GM23248 (cell line): ENCODE results near the gene ARHGAP24.

Source experiments
- EZH2 ChIP-seq: fragments of 200-600 bp; sonication (generic); IDR thresholded peaks from 2 replicates; pipeline ENCODE4 v1.6.1; 2018; ENCODE audit warnings: antibody characterized with exemption, mild to moderate bottlenecking; ENCODE audit not compliant: insufficient read depth, poor library complexity, severe bottlenecking
- EZH2phosphoT487 ChIP-seq: fragments of 200-600 bp; sonication (generic); IDR thresholded peaks from 2 replicates; pipeline ENCODE4 v1.6.1; 2018; ENCODE audit warnings: antibody characterized with exemption, moderate library complexity, mild to moderate bottlenecking, low read depth; ENCODE audit not compliant: insufficient read depth

DNA sequence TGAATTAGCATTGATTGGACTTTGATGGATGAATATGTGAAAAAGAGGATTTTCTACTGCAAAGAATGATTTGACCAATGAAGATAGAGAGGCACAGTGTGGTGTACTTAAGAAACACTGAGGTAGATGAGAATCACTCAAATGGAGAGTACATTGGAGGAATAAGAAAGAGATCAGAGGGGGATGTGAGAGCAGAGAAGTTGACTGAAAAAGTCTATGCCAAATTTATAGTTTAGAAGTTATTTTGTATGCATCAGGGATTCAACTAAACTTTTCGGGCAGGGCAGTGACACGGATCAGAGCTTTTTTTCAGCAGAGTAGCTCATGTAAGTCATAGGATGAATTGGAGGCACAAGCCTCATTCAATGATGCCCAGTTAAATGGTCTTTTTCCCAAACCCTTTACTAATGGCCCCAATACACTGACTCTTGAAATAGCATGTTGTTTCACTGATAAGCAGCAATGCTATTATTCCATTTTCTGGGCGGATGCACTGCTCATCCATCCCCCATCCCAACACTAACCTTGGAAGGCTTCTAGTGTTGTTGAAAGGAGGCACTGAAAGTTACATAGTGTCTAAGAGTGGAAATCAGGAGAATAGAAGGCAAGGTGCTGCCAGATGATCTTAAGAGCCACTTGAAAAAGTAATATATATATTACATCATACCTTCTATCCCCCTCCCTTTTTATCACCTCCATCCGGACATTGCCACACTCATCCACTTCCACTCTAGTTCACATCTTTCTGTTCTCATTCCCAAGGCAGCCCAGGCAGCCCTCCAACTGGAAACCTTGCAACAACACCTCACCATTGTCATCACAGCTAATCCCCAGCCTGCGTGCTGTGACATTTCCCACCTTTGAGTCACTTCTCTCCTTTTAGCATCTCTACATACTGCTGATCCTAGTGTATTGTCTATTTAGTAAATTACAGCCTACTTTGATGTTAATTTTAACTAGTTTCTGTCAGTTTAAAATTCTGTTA, 46.1 kb downstream of the ARHGAP24 start:
- TF ChIP-seq EZH2 (no peak), EZH2phosphoT487 (no peak)
